ENCODE measurements around the gene MPDU1.

Gene MPDU1

GRCh38 chr17:7577327-7578199 is 6.1 kb upstream of the MPDU1 start:
- no peaks in the 10 kb centered on the region for H3K27me3 ChIP-seq
- peaks cover 15% of the 10 kb centered on the region for H3K4me1 ChIP-seq
- no peaks in the 10 kb centered on the region for H3K9me3 ChIP-seq
- H3K36me3 ChIP-seq = peaks cover 63% of the 10 kb centered on the region
- TF ChIP-seq, protein P1, sequence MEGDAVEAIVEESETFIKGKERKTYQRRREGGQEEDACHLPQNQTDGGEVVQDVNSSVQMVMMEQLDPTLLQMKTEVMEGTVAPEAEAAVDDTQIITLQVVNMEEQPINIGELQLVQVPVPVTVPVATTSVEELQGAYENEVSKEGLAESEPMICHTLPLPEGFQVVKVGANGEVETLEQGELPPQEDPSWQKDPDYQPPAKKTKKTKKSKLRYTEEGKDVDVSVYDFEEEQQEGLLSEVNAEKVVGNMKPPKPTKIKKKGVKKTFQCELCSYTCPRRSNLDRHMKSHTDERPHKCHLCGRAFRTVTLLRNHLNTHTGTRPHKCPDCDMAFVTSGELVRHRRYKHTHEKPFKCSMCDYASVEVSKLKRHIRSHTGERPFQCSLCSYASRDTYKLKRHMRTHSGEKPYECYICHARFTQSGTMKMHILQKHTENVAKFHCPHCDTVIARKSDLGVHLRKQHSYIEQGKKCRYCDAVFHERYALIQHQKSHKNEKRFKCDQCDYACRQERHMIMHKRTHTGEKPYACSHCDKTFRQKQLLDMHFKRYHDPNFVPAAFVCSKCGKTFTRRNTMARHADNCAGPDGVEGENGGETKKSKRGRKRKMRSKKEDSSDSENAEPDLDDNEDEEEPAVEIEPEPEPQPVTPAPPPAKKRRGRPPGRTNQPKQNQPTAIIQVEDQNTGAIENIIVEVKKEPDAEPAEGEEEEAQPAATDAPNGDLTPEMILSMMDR (IDR thresholded peaks at IDR 0.05; ENCODE audit: low read depth, low read length) = no peak
- no peak for DNase-seq
- H3K4me3 ChIP-seq (ENCODE audit: low read depth, low read length) = no peak overlapping the region

- peak; percentile 60 for DNase-seq
Observed at GRCh38 chr17:7579001-7579833, 4.4 kb upstream of the MPDU1 start, which contains the start of gene CD68. CD68 (plus strand) TSS chr17:7579638; CDS start chr17:7579678, 40 bp downstream.

DNA sequence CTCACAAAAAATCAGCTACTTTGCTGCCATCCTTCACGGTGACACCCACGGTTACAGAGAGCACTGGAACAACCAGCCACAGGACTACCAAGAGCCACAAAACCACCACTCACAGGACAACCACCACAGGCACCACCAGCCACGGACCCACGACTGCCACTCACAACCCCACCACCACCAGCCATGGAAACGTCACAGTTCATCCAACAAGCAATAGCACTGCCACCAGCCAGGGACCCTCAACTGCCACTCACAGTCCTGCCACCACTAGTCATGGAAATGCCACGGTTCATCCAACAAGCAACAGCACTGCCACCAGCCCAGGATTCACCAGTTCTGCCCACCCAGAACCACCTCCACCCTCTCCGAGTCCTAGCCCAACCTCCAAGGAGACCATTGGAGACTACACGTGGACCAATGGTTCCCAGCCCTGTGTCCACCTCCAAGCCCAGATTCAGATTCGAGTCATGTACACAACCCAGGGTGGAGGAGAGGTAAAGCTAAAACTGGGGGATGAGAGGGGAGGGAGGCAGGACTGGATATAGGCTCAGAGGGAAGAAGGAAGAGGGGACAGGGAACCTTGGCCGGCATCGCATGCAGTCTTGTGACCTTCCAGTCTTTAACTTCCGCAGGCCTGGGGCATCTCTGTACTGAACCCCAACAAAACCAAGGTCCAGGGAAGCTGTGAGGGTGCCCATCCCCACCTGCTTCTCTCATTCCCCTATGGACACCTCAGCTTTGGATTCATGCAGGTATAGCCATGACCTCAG is 3.6 kb upstream of the MPDU1 start:
- H3K4me3 ChIP-seq (ENCODE audit: low read depth, low read length) = no peak overlapping the region
- DNase-seq = no peak
- peaks cover 14% of the 10 kb centered on the region for H3K4me1 ChIP-seq
- peaks cover 45% of the 10 kb centered on the region for H3K36me3 ChIP-seq
- no peaks in the 10 kb centered on the region for H3K27me3 ChIP-seq
- TF ChIP-seq, protein P1 (IDR thresholded peaks at IDR 0.05; ENCODE audit: low read depth, low read length) = no peak
- no peaks in the 10 kb centered on the region for H3K9me3 ChIP-seq

More at GRCh38 chr17:7579001-7579833, 4.4 kb upstream of the MPDU1 start, which contains the start of gene CD68:
- no peaks in the 10 kb centered on the region for H3K27me3 ChIP-seq
- H3K36me3 ChIP-seq = peaks cover 53% of the 10 kb centered on the region
- no peak within 1 kb of the TSS for H3K4me3 ChIP-seq (ENCODE audit: low read depth, low read length)
- no peaks in the 10 kb centered on the region for H3K9me3 ChIP-seq
- H3K4me1 ChIP-seq = peaks cover 19% of the 10 kb centered on the region
- TF ChIP-seq, protein P1 (IDR thresholded peaks at IDR 0.05; ENCODE audit: low read depth, low read length) = no peak

GRCh38 chr17:7580604-7581575 is 2.8 kb upstream of the MPDU1 start:
- peaks cover 36% of the 10 kb centered on the region for H3K36me3 ChIP-seq
- no peak overlapping the region for H3K4me3 ChIP-seq (ENCODE audit: low read depth, low read length)
- TF ChIP-seq, protein P1 (IDR thresholded peaks at IDR 0.05; ENCODE audit: low read depth, low read length) = no peak
- DNase-seq = no peak
- peaks cover 13% of the 10 kb centered on the region for H3K4me1 ChIP-seq
- no peaks in the 10 kb centered on the region for H3K9me3 ChIP-seq
- no peaks in the 10 kb centered on the region for H3K27me3 ChIP-seq
